ENCODE results near the gene TBCE. TPM values are rescaled to one million over a fixed set of nuclear protein-coding genes. Genes with fewer than 3 reads are reported as not detected.

Gene TBCE
- total RNA-seq, 1 experiment from 2014 or later, result 20.8 TPM

- Histone ChIP-seq H2AFZ (ENCODE audit: low read depth, low read length, poor library complexity, severe bottlenecking) (no peak overlapping the region), H3K9me3 (ENCODE audit: control insufficient read depth in 1 of 2, insufficient read depth in 1 of 2, low read depth in 1 of 2, low read length in 2 of 2) (no peaks in the 10 kb centered on the region), H3K27me3 (ENCODE audit: insufficient read depth, low read length) (no peaks in the 10 kb centered on the region), H3K4me2 (ENCODE audit: low read length) (no peak overlapping the region), H3K27ac (ENCODE audit: low read depth, low read length) (no peak overlapping the region), H3K4me3 (replicated peaks in 1 of 2; ENCODE audit: low read depth in 1 of 2, low read length in 2 of 2) (no peak overlapping the region), H3K36me3 (ENCODE audit: control insufficient read depth in 1 of 2, insufficient read depth in 2 of 2, low read length in 2 of 2) (0 out of 4 replicates have a peak, but pooled peaks cover 2 to 3% of the 10 kb centered on the region in 2 experiments), H3K4me1 (ENCODE audit: control insufficient read depth in 1 of 2, insufficient read depth in 2 of 2, low read length in 2 of 2) (peaks cover 0 to 15% of the 10 kb centered on the region in 2 experiments; a peak in 2 of 4 replicates), H3K9ac (ENCODE audit: low read length) (no peak overlapping the region), H3K79me2 (ENCODE audit: insufficient read depth, low read length) (peaks cover 88% of the 10 kb centered on the region), H3K9me2 (ENCODE audit: insufficient read depth) (no peaks in the 10 kb centered on the region), H4K20me1 (ENCODE audit: insufficient read depth) (no peaks in the 10 kb centered on the region)
- ATAC-seq (no peak), DNase-seq (ENCODE audit: low read depth, low spot score) (no peak)
- TF ChIP-seq SRF (IDR thresholded peaks at IDR 0.05; ENCODE audit: low read depth) (no peak), SIN3A (IDR thresholded peaks at IDR 0.05; ENCODE audit: low read depth) (no peak), ZFX (IDR thresholded peaks at IDR 0.05) (no peak), EZH2 (IDR thresholded peaks at IDR 0.05) (no peak), CEBPB (IDR thresholded peaks at IDR 0.05; ENCODE audit: low read depth) (no peak), POLR2A (IDR thresholded peaks at IDR 0.05; ENCODE audit: borderline replicate concordance, extremely low read depth, insufficient read depth, insufficient read length) (no peak)
- ChIA-PET POLR2A (no interaction called here), CTCF (no interaction called here), RAD21 (ENCODE audit: low non-redundant PET in 1 of 2, low total read pairs in 2 of 2, uncharacterized antibody in 2 of 2, unreplicated experiment in 2 of 2) (no interaction called here)
- no TSS peak for BruUV-seq (replicated peaks)
- intact Hi-C loops (cut with micrococcal nuclease), result no loop called here
Measured at GRCh38 chr1:235324296-235324695, 42.9 kb upstream of the TBCE start.

- CTCF ChIA-PET, result interaction anchor here (0.6 kb wide), 1 partner anchor 17 kb away, joined by 7 read pairs; no protein-coding TSS in a partner anchor
- H3K27me3 ChIP-seq (ENCODE audit: insufficient read depth, low read length), result no peaks in the 10 kb centered on the region
- H3K79me2 ChIP-seq (ENCODE audit: insufficient read depth, low read length), result peaks cover 91% of the 10 kb centered on the region
- H3K4me1 ChIP-seq (ENCODE audit: control insufficient read depth in 1 of 2, insufficient read depth in 2 of 2, low read length in 2 of 2), result peaks cover 0 to 15% of the 10 kb centered on the region in 2 experiments; a peak in 2 of 4 replicates
- no peak overlapping the region for H3K9ac ChIP-seq (ENCODE audit: low read length)
- intact Hi-C loops (cut with micrococcal nuclease), result loop anchor here (5.0 kb wide), 1 partner anchor 73 kb away; no protein-coding TSS in a partner anchor
- no peaks in the 10 kb centered on the region for H3K9me3 ChIP-seq (ENCODE audit: control insufficient read depth in 1 of 2, insufficient read depth in 1 of 2, low read depth in 1 of 2, low read length in 2 of 2)
- no peaks in the 10 kb centered on the region for H4K20me1 ChIP-seq (ENCODE audit: insufficient read depth)
- POLR2A ChIA-PET, result interaction anchor here (0.5 kb wide), 1 partner anchor 991 kb away, joined by 4 read pairs; no protein-coding TSS in a partner anchor
- TF ChIP-seq CBX3 (IDR thresholded peaks at IDR 0.05; ENCODE audit: low read depth) (no peak), POLR2AphosphoS5 (IDR thresholded peaks at IDR 0.05; ENCODE audit: low read depth, low read length) (no peak), EGR1 (IDR thresholded peaks at IDR 0.05; ENCODE audit: low read depth) (no peak), REST (IDR thresholded peaks at IDR 0.05; ENCODE audit: low read depth) (no peak), YY1 (IDR thresholded peaks at IDR 0.05; ENCODE audit: extremely low read depth, insufficient replicate concordance, low read depth, low read length) (no peak)
- H2AFZ ChIP-seq (ENCODE audit: low read depth, low read length, poor library complexity, severe bottlenecking), result no peak overlapping the region
- RAD21 ChIA-PET (ENCODE audit: low non-redundant PET in 1 of 2, low total read pairs in 2 of 2, uncharacterized antibody in 2 of 2, unreplicated experiment in 2 of 2), result no interaction called here
- ATAC-seq (no peak), DNase-seq (ENCODE audit: low read depth, low spot score) (no peak)
- no peak overlapping the region for H3K27ac ChIP-seq (ENCODE audit: low read depth, low read length)
- H3K4me3 ChIP-seq (replicated peaks in 1 of 2; ENCODE audit: low read depth in 1 of 2, low read length in 2 of 2), result no peak overlapping the region
- H3K36me3 ChIP-seq (ENCODE audit: control insufficient read depth in 1 of 2, insufficient read depth in 2 of 2, low read length in 2 of 2), result 0 out of 4 replicates have a peak, but pooled peaks cover 2% of the 10 kb centered on the region in 2 experiments
- no peaks in the 10 kb centered on the region for H3K9me2 ChIP-seq (ENCODE audit: insufficient read depth)
- BruUV-seq (replicated peaks), result no TSS peak
- H3K4me2 ChIP-seq (ENCODE audit: low read length), result no peak overlapping the region
Measured at GRCh38 chr1:235325139-235325538, 42.1 kb upstream of the TBCE start.

All from HCT116 (cell line).